ENCODE data around the gene NPHP4.

Gene NPHP4

DNA sequence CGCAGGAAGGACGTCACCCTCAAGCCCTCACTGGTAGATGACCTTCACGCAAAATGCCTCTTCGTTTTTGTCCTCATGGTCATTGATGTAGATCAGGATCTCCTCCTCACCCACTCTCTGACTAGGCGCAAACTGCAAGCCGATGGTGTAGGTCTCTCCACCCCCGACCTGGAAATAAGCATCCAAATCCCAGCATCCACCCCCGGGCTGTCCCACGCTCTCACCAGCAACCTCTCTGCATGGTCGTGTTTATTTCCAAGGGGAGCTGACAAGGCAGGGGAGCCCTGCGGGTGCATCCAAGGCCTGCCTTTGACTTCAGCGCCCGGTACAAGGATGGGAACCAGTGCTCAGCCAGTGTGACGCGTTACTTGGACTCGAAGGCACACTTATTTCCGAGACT lies 129.0 kb downstream of the NPHP4 start:
- Histone ChIP-seq H3K9me3 (ENCODE audit: control insufficient read depth, low read depth, low read length) (no peaks in the 10 kb centered on the region), H3K9ac (ENCODE audit: low read length) (no peak overlapping the region), H3K27ac (ENCODE audit: low read length) (no peak overlapping the region), H3K27me3 (ENCODE audit: control insufficient read depth, insufficient read depth, low read length) (no peaks in the 10 kb centered on the region), H3K4me1 (ENCODE audit: control insufficient read depth, low read depth, low read length) (peaks cover 5% of the 10 kb centered on the region), H3K4me3 (ENCODE audit: low read length) (no peak overlapping the region), H3K36me3 (ENCODE audit: control insufficient read depth, low read depth, low read length) (no peaks in the 10 kb centered on the region)

DNA sequence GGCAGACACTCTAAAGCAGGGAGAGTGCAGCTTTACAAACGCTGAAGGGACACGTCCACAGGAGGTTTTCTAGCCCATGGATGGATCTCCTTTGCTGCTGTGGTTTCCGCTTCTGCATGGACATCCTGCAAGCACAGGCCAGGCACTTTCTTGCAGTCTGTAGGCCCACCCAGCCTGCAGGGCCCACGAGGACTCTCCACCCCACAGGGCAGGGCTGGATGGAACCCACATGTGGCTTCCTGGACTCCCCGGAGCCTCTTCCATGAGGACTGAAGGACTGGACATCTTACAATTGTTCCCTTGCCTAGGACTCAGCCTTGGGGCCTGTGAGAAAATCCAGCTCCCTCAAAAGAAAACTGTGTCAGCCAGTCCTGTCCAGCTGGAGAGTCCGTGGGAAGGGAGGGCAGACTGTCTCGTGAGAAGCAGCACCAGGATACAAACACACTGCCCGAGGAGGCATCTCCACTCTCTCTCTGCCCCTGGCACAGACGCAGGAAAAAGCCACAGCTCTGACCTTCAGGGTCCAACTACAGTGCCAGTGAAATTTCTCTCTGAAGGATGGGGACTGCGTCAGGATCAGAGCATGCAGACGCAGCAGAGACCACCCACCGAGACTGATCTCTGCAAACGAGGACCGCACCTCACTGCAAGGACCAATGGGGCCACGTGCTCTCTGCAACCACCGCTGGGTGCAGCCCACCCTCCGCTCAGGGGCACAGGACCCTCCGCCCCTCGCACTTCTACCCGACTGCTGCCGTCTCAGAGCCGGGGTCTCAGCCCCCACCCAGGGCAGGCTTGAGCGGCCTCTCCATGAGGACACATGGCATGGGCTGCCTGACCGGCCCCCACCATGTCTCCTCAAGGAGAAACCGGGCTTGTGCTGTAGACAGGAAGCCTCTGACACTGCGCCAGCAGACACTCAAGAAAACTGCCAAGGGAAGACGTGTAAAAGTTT lies 130.1 kb downstream of the NPHP4 start:
- Histone ChIP-seq H3K27ac (ENCODE audit: low read length) (no peak overlapping the region), H3K4me3 (ENCODE audit: low read length) (no peak overlapping the region), H3K27me3 (ENCODE audit: control insufficient read depth, insufficient read depth, low read length) (no peaks in the 10 kb centered on the region), H3K4me1 (ENCODE audit: control insufficient read depth, low read depth, low read length) (peaks cover 5% of the 10 kb centered on the region), H3K9ac (ENCODE audit: low read length) (no peak overlapping the region), H3K36me3 (ENCODE audit: control insufficient read depth, low read depth, low read length) (no peaks in the 10 kb centered on the region), H3K9me3 (ENCODE audit: control insufficient read depth, low read depth, low read length) (no peaks in the 10 kb centered on the region)

DNA sequence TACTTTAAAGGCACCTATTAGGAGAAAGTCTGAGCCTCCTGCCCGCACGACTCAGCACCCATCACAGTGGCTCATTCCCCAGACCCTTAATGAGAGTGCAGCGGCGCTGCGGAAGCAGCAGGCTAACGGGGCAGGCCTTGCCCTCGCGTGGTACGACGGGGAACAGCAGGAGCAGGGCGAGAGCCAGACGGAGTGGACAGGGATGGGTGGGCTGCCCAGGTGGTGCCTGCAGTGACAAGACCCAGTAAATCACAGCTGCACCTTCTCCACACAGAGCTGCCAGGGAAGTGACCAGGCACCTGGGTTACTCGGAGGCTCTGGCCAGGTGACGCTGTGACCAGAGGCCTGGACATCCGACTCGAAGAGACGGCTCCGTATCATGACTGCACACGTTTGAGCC lies 131.9 kb downstream of the NPHP4 start:
- Histone ChIP-seq H3K9ac (ENCODE audit: low read length) (no peak overlapping the region), H3K4me1 (ENCODE audit: control insufficient read depth, low read depth, low read length) (no peaks in the 10 kb centered on the region), H3K27me3 (ENCODE audit: control insufficient read depth, insufficient read depth, low read length) (no peaks in the 10 kb centered on the region), H3K36me3 (ENCODE audit: control insufficient read depth, low read depth, low read length) (no peaks in the 10 kb centered on the region), H3K27ac (ENCODE audit: low read length) (no peak overlapping the region), H3K4me3 (ENCODE audit: low read length) (no peak overlapping the region), H3K9me3 (ENCODE audit: control insufficient read depth, low read depth, low read length) (no peaks in the 10 kb centered on the region)

DNA sequence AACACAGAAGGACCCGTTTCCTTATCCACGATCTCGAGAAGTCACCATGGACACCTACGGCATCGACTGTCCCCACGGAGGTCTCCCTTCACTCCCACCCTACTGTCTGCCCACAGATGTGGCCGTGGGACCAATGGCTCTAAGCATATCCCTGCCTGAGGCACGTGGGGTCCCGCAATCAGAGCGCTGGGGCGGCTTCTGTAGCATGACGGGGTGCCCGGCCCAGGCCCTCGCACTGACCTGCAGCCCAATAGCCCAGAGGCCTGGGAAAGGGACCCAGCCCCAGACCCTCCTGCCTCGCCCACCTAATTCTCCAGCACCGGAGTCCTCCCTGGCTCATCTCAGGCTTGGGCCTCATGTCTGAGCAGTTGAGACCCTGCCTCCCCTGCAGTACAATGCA lies 132.5 kb downstream of the NPHP4 start:
- H3K4me3 ChIP-seq (ENCODE audit: low read length), result no peak overlapping the region
- H3K9me3 ChIP-seq (ENCODE audit: control insufficient read depth, low read depth, low read length), result no peaks in the 10 kb centered on the region
- no peaks in the 10 kb centered on the region for H3K36me3 ChIP-seq (ENCODE audit: control insufficient read depth, low read depth, low read length)
- no peaks in the 10 kb centered on the region for H3K27me3 ChIP-seq (ENCODE audit: control insufficient read depth, insufficient read depth, low read length)
- no peak overlapping the region for H3K27ac ChIP-seq (ENCODE audit: low read length)
- no peaks in the 10 kb centered on the region for H3K4me1 ChIP-seq (ENCODE audit: control insufficient read depth, low read depth, low read length)
- H3K9ac ChIP-seq (ENCODE audit: low read length), result no peak overlapping the region

DNA sequence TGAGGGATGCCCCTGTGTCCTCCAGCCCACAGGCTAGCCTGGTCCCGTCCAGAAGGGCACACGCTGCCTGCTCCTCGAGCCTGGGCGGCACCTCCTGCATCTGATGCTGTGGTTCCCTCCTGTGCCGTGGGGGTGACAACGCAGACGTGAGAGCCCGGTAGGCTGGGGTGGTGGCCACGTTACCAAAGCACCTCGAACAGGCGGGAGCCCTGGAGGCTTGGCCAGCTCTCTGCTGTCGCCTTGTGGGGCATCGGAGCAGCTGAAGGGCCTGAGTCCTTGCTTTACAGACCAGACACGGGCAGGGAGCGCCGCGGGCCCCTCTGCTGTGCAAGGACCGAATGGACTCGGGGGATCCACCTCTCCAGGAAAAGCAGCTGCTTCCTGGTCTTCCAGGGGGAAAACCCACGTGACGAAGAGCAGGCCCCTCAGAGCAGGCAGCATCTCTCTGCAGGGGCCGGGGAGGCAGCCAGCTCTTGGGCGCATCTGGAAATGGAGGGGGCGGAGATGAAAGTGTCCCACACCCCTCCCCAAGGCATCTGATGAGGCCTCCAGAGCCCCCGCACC lies 133.3 kb downstream of the NPHP4 start:
- H3K36me3 ChIP-seq (ENCODE audit: control insufficient read depth, low read depth, low read length), result no peaks in the 10 kb centered on the region
- H3K4me1 ChIP-seq (ENCODE audit: control insufficient read depth, low read depth, low read length), result no peaks in the 10 kb centered on the region
- no peak overlapping the region for H3K27ac ChIP-seq (ENCODE audit: low read length)
- no peak overlapping the region for H3K4me3 ChIP-seq (ENCODE audit: low read length)
- no peaks in the 10 kb centered on the region for H3K9me3 ChIP-seq (ENCODE audit: control insufficient read depth, low read depth, low read length)
- H3K9ac ChIP-seq (ENCODE audit: low read length), result no peak overlapping the region
- no peaks in the 10 kb centered on the region for H3K27me3 ChIP-seq (ENCODE audit: control insufficient read depth, insufficient read depth, low read length)

DNA sequence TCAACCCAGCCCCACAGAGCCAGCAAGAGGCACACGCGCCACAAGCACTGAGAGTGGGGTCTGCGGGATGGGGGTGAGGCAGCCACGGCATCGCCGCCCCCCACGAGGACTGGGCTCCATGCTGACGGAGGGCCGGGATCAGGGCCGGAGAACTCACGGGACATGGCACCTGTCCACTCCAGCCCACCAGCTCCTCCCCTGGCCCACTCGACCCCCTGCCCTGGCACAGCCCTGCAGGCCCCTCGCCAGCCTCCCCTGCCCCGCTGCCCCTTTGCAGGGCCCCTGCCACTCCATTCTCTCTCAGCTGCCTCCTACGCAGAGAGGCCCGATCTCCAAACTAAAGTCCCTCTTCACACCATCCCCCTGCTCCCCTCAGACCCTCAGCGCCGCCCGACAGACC lies 134.0 kb downstream of the NPHP4 start:
- Histone ChIP-seq H3K4me1 (ENCODE audit: control insufficient read depth, low read depth, low read length) (no peaks in the 10 kb centered on the region), H3K9me3 (ENCODE audit: control insufficient read depth, low read depth, low read length) (no peaks in the 10 kb centered on the region), H3K27me3 (ENCODE audit: control insufficient read depth, insufficient read depth, low read length) (no peaks in the 10 kb centered on the region), H3K4me3 (ENCODE audit: low read length) (no peak overlapping the region), H3K9ac (ENCODE audit: low read length) (no peak overlapping the region), H3K36me3 (ENCODE audit: control insufficient read depth, low read depth, low read length) (no peaks in the 10 kb centered on the region), H3K27ac (ENCODE audit: low read length) (no peak overlapping the region)

DNA sequence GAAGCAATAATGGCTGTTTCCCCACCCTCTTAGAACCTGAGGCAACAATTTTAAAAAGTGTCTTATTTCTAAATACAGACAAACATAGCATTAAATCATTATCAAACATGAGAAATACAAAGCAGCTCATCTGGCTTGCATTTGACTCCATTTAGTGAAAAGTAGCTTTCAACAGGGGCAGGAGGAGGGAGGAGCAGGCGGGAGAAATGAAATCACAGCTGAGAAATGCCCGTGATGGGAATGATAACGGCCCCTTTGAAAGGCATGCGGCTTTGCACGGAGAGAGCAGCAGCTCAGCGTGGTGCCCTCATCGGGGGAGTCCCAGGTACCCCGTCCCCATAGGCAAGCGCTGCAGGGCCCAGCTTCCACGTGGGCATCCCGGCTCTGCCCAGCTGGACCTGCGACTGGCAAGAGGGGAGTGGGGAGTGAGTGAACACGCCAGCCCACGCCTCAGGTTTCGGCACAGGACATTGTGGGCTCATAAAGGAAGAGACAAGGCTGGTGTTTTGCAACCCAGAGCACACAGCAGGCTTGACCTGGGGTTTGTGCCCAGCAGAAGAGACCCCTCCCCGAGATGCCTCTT lies 134.6 kb downstream of the NPHP4 start:
- no peaks in the 10 kb centered on the region for H3K27me3 ChIP-seq (ENCODE audit: control insufficient read depth, insufficient read depth, low read length)
- H3K4me3 ChIP-seq (ENCODE audit: low read length), result no peak overlapping the region
- H3K9me3 ChIP-seq (ENCODE audit: control insufficient read depth, low read depth, low read length), result no peaks in the 10 kb centered on the region
- H3K9ac ChIP-seq (ENCODE audit: low read length), result no peak overlapping the region
- H3K4me1 ChIP-seq (ENCODE audit: control insufficient read depth, low read depth, low read length), result no peaks in the 10 kb centered on the region
- no peak overlapping the region for H3K27ac ChIP-seq (ENCODE audit: low read length)
- H3K36me3 ChIP-seq (ENCODE audit: control insufficient read depth, low read depth, low read length), result no peaks in the 10 kb centered on the region

DNA sequence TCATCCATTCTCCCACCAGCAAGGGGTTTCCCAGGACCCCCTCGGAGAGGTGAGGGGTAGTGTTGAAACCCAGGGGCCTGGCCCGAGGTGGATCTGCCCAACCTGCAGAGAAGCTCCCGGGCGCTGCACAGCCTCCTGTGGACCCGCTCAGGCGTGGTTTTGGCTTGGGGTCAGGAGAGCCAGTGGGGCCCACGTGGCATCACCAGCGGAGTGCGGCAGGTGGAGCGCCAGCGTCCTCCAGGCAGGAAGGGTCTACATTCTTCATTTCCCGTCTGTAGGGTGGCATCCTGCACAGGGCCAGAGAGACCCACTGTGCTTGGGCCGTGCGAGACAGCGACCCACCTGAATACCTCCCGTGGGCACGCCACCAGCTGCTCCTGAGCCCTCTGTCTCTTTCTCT lies 135.2 kb downstream of the NPHP4 start:
- Histone ChIP-seq H3K9me3 (ENCODE audit: control insufficient read depth, low read depth, low read length) (no peaks in the 10 kb centered on the region), H3K36me3 (ENCODE audit: control insufficient read depth, low read depth, low read length) (no peaks in the 10 kb centered on the region), H3K27me3 (ENCODE audit: control insufficient read depth, insufficient read depth, low read length) (no peaks in the 10 kb centered on the region), H3K27ac (ENCODE audit: low read length) (no peak overlapping the region), H3K4me3 (ENCODE audit: low read length) (no peak overlapping the region), H3K4me1 (ENCODE audit: control insufficient read depth, low read depth, low read length) (no peaks in the 10 kb centered on the region), H3K9ac (ENCODE audit: low read length) (no peak overlapping the region)

DNA sequence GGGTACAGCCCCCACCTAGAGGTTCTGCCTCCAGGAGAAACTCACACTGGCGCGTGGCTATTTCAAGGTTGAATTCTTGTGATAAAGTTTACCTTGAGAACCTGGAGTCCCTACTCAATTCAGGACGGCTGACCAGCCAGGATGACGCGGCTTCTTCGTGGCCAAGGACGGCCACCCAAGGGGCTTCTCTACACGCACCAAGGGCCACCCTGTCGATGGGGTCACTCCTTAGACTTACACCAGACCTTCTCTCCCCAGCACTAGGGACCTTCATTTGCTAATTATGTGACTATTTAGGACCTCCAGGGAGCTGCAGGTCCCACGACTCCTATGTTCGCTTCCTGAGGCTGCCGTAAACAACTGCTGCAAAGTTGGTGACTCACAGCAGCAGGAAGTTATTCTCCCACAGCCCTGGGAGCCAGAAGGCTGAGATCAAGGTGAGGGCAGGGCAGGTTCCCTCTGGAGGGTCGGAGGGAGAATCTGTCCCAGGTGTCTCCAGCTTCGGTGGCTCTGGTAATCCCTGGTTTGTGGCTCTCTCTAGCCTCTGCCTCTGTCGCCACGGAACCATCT lies 135.9 kb downstream of the NPHP4 start:
- H3K9ac ChIP-seq (ENCODE audit: low read length), result no peak overlapping the region
- no peaks in the 10 kb centered on the region for H3K4me1 ChIP-seq (ENCODE audit: control insufficient read depth, low read depth, low read length)
- H3K36me3 ChIP-seq (ENCODE audit: control insufficient read depth, low read depth, low read length), result no peaks in the 10 kb centered on the region

DNA sequence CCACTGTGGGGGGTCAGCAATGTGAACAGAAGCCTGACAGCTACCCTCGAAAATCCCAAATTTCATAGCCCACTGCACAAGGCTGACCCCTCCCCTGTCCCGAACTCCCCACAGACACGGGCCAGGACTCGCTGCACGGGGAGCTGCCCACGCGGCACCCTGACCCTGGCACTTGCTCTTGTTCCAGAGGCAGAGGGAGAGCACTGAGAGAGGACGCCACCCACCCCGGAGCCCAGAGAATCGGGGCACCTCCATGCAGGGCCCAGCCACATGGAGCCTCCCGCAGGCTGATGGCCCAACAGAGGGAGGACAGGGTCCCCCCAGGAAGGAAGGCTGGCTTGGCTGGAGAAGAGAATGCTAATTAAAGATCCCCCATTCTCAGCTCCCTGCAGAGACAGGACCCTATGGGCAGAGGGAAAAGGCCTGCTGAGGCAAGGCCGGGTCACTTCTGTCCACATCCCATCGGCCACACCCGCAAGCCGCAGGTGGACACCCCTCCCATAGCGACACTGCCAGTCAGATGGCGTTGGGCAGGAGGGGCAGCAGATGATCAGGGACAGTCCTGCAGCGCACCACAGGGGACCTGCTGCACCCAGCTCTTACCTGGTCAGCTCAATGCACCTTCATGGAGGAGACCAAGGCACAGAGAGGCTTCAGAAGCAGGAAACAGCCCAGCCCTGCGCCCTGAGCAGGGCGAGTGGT lies 136.9 kb downstream of the NPHP4 start:
- Histone ChIP-seq H3K27ac (ENCODE audit: low read length) (no peak overlapping the region), H3K27me3 (ENCODE audit: control insufficient read depth, insufficient read depth, low read length) (no peaks in the 10 kb centered on the region), H3K4me3 (ENCODE audit: low read length) (no peak overlapping the region), H3K36me3 (ENCODE audit: control insufficient read depth, low read depth, low read length) (no peaks in the 10 kb centered on the region), H3K9ac (ENCODE audit: low read length) (no peak overlapping the region), H3K9me3 (ENCODE audit: control insufficient read depth, low read depth, low read length) (no peaks in the 10 kb centered on the region), H3K4me1 (ENCODE audit: control insufficient read depth, low read depth, low read length) (no peaks in the 10 kb centered on the region)

More for the DNA sequence above, 135.9 kb downstream of the NPHP4 start:
- no peak overlapping the region for H3K4me3 ChIP-seq (ENCODE audit: low read length)
- no peaks in the 10 kb centered on the region for H3K9me3 ChIP-seq (ENCODE audit: control insufficient read depth, low read depth, low read length)
- no peak overlapping the region for H3K27ac ChIP-seq (ENCODE audit: low read length)
- H3K27me3 ChIP-seq (ENCODE audit: control insufficient read depth, insufficient read depth, low read length), result no peaks in the 10 kb centered on the region

DNA sequence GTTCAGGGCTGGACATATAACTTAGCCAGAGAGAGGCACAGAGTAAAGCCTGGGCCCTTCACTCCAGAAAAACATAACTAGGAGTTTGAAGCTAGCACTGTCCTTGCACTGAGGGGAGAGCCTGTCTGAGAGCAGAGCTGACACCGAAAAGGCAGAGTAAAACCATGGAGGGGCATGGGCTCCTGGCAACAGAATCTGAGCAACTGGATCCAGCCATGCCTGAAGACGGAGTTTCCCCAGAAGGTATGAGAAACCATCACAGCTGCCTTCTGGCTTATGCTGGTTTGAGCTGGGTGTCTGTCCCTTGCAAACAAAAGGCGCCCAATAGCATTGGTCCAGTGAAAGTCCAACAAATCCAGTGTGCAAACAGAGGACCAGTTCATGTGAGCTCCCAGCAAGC lies 137.5 kb downstream of the NPHP4 start:
- no peak overlapping the region for H3K9ac ChIP-seq (ENCODE audit: low read length)
- no peak overlapping the region for H3K27ac ChIP-seq (ENCODE audit: low read length)
- H3K4me3 ChIP-seq (ENCODE audit: low read length), result no peak overlapping the region
- no peaks in the 10 kb centered on the region for H3K9me3 ChIP-seq (ENCODE audit: control insufficient read depth, low read depth, low read length)
- H3K4me1 ChIP-seq (ENCODE audit: control insufficient read depth, low read depth, low read length), result no peaks in the 10 kb centered on the region
- no peaks in the 10 kb centered on the region for H3K36me3 ChIP-seq (ENCODE audit: control insufficient read depth, low read depth, low read length)
- no peaks in the 10 kb centered on the region for H3K27me3 ChIP-seq (ENCODE audit: control insufficient read depth, insufficient read depth, low read length)

Data from iPS-18a (cell line).